Body of pancreas (tissue), 4 donors: ENCODE data around the gene PRTN3. TPM values are rescaled to one million over a fixed set of nuclear protein-coding genes. Genes with fewer than 3 reads are reported as not detected.
A peak's percentile ranks its signal among the peaks of the same experiment; 100 is the strongest.

Experiments used
- ATAC-seq: fragments of 150-250 bp; one replicate; pipeline ENCODE4 v1.9.1; 2016
- DNase-seq, 4 donors: peaks; one replicate each; pipeline ENCODE4 v3.0.0-alpha.2; 2019
- H3K27ac ChIP-seq, 4 donors: fragments of 200-600 bp; sonication (generic); 1 replicate in 3 of 4; 2 replicates in 1 of 4; pipeline versions ENCODE4 v1.5.1 to v1.6.1; 2016 to 2019; ENCODE audit warnings: mild to moderate bottlenecking in 1 of 4, mixed read lengths in 1 of 4, moderate library complexity in 1 of 4
- H3K27me3 ChIP-seq, 2 donors: fragments of 200-600 bp; sonication (generic); one replicate each; pipeline ENCODE4 v1.6.0; 2016; ENCODE audit warnings: mild to moderate bottlenecking in 1 of 2
- H3K36me3 ChIP-seq, 2 donors: fragments of 200-600 bp; sonication (generic); replicated peaks in 1 of 2; 2 replicates each; pipeline ENCODE4 v1.5.1; 2016; ENCODE audit warnings: low read depth in 2 of 2; ENCODE audit not compliant: insufficient read depth in 1 of 2
- H3K4me1 ChIP-seq: fragments of 200-600 bp; sonication (generic); one replicate; pipeline ENCODE4 v1.6.0; 2016
- H3K4me3 ChIP-seq, 2 donors: fragments of 200-600 bp; sonication (generic); 1 replicate in 1 of 2; 2 replicates in 1 of 2; pipeline ENCODE4 v1.5.1; 2016 to 2019
- H3K9me3 ChIP-seq, 3 donors: fragments of 200-600 bp; sonication (generic); 1 replicate in 2 of 3; 2 replicates in 1 of 3; pipeline ENCODE4 v1.5.1; 2016
- POLR2A ChIP-seq, 3 donors: fragments of 450-650 bp; IDR thresholded peaks; one replicate each; pipeline ENCODE4 v1.6.1; 2016; ENCODE audit warnings: antibody characterized with exemption in 3 of 3, mild to moderate bottlenecking in 2 of 3
- WGBS, 2 donors: methylation state at CpG; one replicate each; pipeline ENCODE4 v1.1.5; 2017; 5-methylcytosine and 5-hydroxymethylcytosine counted together
- intact Hi-C: fragments of 100-400 bp; cut with DNase I; formaldehyde crosslinking; loops from one replicate; pipeline ENCODE4 v1.15.1; 2023
- total RNA-seq, 2 donors: library from RNA; depleted of rRNA; stranded (reverse); fragments of >200 nt; gene quantifications; one replicate each; pipeline ENCODE4 v1.1.0, GENCODE V29; 2016
- TF ChIP-seq, protein P1 (sequence below), 7 experiments: fragments of 450-650 bp in 4 of 7; fragments of 200-600 bp in 3 of 7; sonication (generic) in 3 of 7; IDR thresholded peaks; one replicate each; pipeline ENCODE4 v1.5.1; 2016 to 2019; ENCODE audit warnings: antibody characterized with exemption in 7 of 7

Gene PRTN3
- total RNA-seq, 2 donors from 2014 or later = 0.99 TPM; not detected in 1

DNA sequence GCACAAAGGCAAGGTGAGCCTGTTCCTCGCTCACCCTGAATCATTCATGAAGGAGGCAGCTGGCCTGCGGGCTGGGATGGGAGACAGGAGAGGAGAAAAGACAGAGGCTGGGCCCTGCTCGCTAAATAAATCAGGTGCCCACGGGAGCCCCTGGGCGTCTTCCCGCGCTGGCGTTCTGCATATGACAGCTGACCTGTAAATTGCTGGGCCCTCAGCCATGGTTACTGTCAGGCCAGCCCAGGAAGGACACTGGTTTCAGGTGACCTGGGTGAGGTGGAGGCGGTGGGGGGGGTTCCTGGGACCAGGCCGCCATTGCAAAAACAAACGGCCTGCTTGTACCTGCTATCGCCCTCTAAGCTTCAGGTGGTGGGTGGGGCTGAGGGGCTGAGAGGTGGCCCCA is 47.0 kb upstream of the PRTN3 start:
- H3K4me3 ChIP-seq = no peak overlapping the region
- H3K9me3 ChIP-seq = no peaks in the 10 kb centered on the region
- H3K27me3 ChIP-seq = no peaks in the 10 kb centered on the region
- no peak for ATAC-seq
- H3K4me1 ChIP-seq = peaks cover 10% of the 10 kb centered on the region
- DNase-seq = no peak
- WGBS, 2 donors = 87 to 94% methylated on average over 11 to 12 of the region's 12 CpGs
- intact Hi-C loops = no loop called here
- no peak overlapping the region for H3K27ac ChIP-seq
- no peaks in the 10 kb centered on the region for H3K36me3 ChIP-seq
- TF ChIP-seq, protein P1, sequence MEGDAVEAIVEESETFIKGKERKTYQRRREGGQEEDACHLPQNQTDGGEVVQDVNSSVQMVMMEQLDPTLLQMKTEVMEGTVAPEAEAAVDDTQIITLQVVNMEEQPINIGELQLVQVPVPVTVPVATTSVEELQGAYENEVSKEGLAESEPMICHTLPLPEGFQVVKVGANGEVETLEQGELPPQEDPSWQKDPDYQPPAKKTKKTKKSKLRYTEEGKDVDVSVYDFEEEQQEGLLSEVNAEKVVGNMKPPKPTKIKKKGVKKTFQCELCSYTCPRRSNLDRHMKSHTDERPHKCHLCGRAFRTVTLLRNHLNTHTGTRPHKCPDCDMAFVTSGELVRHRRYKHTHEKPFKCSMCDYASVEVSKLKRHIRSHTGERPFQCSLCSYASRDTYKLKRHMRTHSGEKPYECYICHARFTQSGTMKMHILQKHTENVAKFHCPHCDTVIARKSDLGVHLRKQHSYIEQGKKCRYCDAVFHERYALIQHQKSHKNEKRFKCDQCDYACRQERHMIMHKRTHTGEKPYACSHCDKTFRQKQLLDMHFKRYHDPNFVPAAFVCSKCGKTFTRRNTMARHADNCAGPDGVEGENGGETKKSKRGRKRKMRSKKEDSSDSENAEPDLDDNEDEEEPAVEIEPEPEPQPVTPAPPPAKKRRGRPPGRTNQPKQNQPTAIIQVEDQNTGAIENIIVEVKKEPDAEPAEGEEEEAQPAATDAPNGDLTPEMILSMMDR (IDR thresholded peaks at IDR 0.05) = no peak
- TF ChIP-seq POLR2A (IDR thresholded peaks at IDR 0.05) = no peak

DNA sequence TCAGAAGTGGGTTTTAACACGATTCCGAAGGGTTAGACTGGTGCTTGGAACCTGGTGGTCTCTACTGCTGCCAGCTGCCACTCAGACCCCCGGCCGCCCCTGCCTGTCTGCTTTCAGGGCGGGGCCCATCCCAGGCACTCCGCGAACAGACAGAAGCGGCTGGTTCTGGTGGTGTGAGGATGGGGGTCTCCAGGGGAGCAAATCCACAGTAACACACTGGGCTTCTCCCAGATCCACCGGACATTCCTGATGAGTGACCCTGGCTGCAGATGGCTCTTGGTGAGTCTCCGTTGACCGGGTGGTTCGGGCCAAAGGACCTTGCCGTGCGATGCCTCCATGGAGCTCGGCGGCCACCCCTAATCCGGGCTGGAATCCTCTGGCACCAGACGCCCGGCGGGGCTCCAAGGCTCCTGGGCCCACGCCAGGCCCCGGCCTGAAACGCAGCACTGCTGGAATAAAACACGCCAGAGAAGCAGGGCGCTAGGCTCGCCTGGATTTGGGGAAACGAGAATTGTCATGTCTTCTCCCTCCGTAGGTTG is 45.7 kb upstream of the PRTN3 start:
- WGBS, 2 donors = 85 to 91% methylated on average over 16 to 28 of the region's 28 CpGs
- peak overlapping the region in 3 of 4 donors; percentile 3 to 87 (median 73) for H3K27ac ChIP-seq

DNA sequence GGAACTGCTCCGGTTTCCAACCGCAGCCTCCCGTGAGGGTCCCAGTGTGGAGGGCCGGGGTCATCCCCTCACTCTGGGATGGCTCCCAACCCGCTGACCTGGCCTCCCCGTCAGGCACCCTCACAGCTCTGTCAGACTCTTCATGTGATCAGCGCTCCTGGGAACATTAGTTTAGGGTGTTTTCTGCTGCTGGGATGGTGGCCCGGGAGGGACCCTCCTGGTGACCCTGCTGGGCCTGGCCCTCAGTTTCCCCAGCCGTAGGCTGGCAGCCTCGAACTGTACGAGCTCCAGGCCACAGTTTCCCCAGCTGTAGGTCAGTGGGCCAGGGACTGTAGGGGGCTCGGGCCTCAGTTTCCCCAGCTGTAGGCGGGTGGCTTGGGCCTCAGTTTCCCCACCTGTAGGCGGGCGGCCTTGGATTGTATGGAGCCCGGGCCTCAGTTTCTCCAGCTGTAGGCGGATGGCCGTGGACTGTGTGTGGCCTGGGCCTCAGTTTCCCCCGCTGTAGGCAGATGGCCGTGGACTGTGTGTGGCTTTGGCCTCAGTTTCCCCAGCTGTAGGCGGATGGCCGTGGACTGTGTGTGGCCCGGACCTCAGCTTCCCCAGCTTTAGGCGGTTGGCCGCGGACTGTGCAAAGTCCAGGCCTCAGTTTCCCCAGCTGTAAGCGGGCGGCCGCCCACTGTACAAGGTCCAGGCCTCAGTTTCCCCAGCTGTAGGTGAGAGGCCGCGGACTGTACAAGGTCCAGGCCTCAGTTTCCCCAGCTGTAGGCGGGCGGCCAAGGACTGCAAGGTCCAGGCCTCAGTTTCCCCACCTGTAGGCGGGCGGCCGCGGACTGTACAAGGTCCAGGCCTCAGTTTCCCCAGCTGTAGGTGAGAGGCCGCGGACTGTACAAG is 44.9 kb upstream of the PRTN3 start:
- 45 to 71% methylated on average over 4 to 39 of the region's 39 CpGs for WGBS, 2 donors
- intact Hi-C loops = no loop called here
- ATAC-seq (no peak), DNase-seq (no peak)
- TF ChIP-seq POLR2A (IDR thresholded peaks at IDR 0.05) = no peak
- TF ChIP-seq, protein P1 (IDR thresholded peaks at IDR 0.05) = no peak
- no peaks in the 10 kb centered on the region for H3K9me3 ChIP-seq
- H3K36me3 ChIP-seq = no peaks in the 10 kb centered on the region
- peak overlapping the region; percentile 67 to 80 for H3K4me3 ChIP-seq
- peak overlapping the region in 3 of 4 donors; percentile 73 to 87 (median 75) for H3K27ac ChIP-seq
- no peaks in the 10 kb centered on the region for H3K27me3 ChIP-seq
- peaks cover 32% of the 10 kb centered on the region for H3K4me1 ChIP-seq

More for the DNA sequence above, 45.7 kb upstream of the PRTN3 start:
- H3K4me1 ChIP-seq = peaks cover 24% of the 10 kb centered on the region
- DNase-seq (no peak), ATAC-seq (no peak)
- no peak for TF ChIP-seq POLR2A (IDR thresholded peaks at IDR 0.05)
- TF ChIP-seq, protein P1 (IDR thresholded peaks at IDR 0.05) = no peak
- H3K9me3 ChIP-seq = no peaks in the 10 kb centered on the region
- no peaks in the 10 kb centered on the region for H3K27me3 ChIP-seq
- intact Hi-C loops = no loop called here
- H3K4me3 ChIP-seq = no peak overlapping the region
- no peaks in the 10 kb centered on the region for H3K36me3 ChIP-seq

DNA sequence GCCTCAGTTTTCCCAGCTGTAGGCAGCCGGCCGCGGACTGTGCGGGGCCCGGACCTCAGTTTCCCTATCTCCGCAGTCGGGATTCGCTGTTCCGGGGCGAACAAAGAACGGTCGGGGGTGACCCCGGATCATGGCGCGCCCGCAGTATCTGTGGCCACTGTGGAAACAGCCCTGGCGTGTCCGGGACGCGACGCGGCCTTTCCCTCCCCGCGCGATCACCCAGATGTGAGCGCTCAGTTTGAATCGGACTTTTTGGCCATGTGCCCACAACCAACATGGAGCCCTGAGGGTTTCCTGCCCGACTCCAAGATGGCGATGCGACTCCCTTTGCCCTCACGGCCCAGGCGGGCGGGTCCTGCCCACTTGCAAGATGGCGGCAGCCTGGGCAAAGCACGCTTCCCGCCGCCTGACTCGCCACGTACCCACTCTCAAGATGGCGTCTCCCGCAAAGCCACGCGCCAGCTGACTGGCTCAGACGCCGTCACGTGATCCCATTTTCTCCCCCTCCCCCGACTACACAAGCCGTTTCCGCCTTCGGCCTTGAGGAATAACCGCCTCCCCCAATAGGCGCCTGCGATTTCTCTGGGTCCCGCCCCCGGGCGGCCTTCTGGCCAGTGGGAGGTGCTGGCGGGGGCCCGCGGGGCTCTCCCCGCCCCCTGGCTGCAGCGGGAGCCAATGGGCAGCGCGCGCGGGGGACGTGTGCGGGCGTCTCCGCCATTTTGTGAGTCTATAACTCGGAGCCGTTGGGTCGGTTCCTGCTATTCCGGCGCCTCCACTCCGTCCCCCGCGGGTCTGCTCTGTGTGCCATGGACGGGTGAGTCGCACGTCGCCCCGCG is 43.9 kb upstream of the PRTN3 start, which contains the start of gene PTBP1:
Gene PTBP1, plus strand, starts transcription at position 761 of the 836 bp plus-strand sequence. Its CDS starts 46 bp downstream, at position 807.
- Histone ChIP-seq H3K4me3 (peak within 1 kb of the TSS; percentile 83 to 97), H3K27me3 (no peaks in the 10 kb centered on the region), H3K4me1 (peaks cover 41% of the 10 kb centered on the region), H3K27ac (peak within 1 kb of the TSS; percentile 97 to 100 (median 98)), H3K9me3 (no peaks in the 10 kb centered on the region), H3K36me3 (no peaks in the 10 kb centered on the region)
- intact Hi-C loops = no loop called here
- ATAC-seq = peak; percentile 86
- WGBS, 2 donors = 1% methylated on average over 23 to 78 of the region's 83 CpGs
- TF ChIP-seq, protein P1 (IDR thresholded peaks at IDR 0.05) = peak in 3 of 7 experiments; percentile 11 to 51 (median 44)
- TF ChIP-seq POLR2A (IDR thresholded peaks at IDR 0.05) = peak; percentile 74 to 82 (median 81)
- DNase-seq = peak; percentile 100
